DND-41 (cell line): ENCODE data around the gene AGPAT1.

ENCODE experiments used
- ATAC-seq: fragments of 200-7000 bp; cut with Tn5 transposase; 3 replicates; pipeline ENCODE4 v1.9.1; 2021; ENCODE audit warnings: low read depth; ENCODE audit not compliant: insufficient read depth
- DNase-seq: peaks from one replicate; pipeline ENCODE4 v3.0.0-alpha.2; 2020
- H2AFZ ChIP-seq: 2 replicates; pipeline ENCODE4 v1.6.0; 2012; ENCODE audit warnings: low read depth, low read length
- H3K27ac ChIP-seq: 2 replicates; pipeline ENCODE4 v1.5.1; 2012; ENCODE audit warnings: low read length, inconsistent platforms
- H3K27me3 ChIP-seq: fragments of 200-600 bp; sonication (generic); 2 replicates; pipeline ENCODE4 v1.6.0; 2012; ENCODE audit warnings: low read length, mild to moderate bottlenecking, inconsistent platforms; ENCODE audit not compliant: insufficient read depth, poor library complexity
- H3K36me3 ChIP-seq: 2 replicates; pipeline ENCODE4 v1.5.1; 2012; ENCODE audit warnings: low read length, inconsistent platforms; ENCODE audit not compliant: insufficient read depth
- H3K4me1 ChIP-seq: 2 replicates; pipeline ENCODE4 v1.5.1; 2012; ENCODE audit warnings: mild to moderate bottlenecking, low read length; ENCODE audit not compliant: insufficient read depth
- H3K4me2 ChIP-seq: 2 replicates; pipeline ENCODE4 v1.6.0; 2012; ENCODE audit warnings: mild to moderate bottlenecking, moderate library complexity, low read length, inconsistent platforms; ENCODE audit not compliant: insufficient read depth
- H3K4me3 ChIP-seq, 2 experiments: fragments of 200-600 bp in 1 of 2; shearing (Covaris generic) in 1 of 2; 2 replicates each; pipeline ENCODE4 v1.5.1; 2012 to 2016; ENCODE audit warnings: inconsistent platforms in 2 of 2, low read length in 2 of 2, mild to moderate bottlenecking in 2 of 2, low read depth in 1 of 2, moderate library complexity in 1 of 2
- H3K79me2 ChIP-seq: 2 replicates; pipeline ENCODE4 v1.6.0; 2012; ENCODE audit warnings: low read length, inconsistent platforms; ENCODE audit not compliant: insufficient read depth
- H3K9ac ChIP-seq: 2 replicates; pipeline ENCODE4 v1.6.0; 2012; ENCODE audit warnings: low read depth, mild to moderate bottlenecking, inconsistent platforms, low read length, moderate library complexity
- H3K9me3 ChIP-seq: 2 replicates; pipeline ENCODE4 v1.5.1; 2012; ENCODE audit warnings: low read length, moderate library complexity, mild to moderate bottlenecking, inconsistent platforms; ENCODE audit not compliant: insufficient read depth, severe bottlenecking
- H4K20me1 ChIP-seq: 2 replicates; pipeline ENCODE4 v1.6.0; 2012; ENCODE audit warnings: low read length; ENCODE audit not compliant: insufficient read depth
- CTCF ChIP-seq: IDR thresholded peaks from 2 replicates; pipeline ENCODE4 v1.5.1; 2012; ENCODE audit warnings: borderline replicate concordance, low read length, moderate library complexity, mild to moderate bottlenecking; ENCODE audit not compliant: poor library complexity, severe bottlenecking; ENCODE audit errors: extremely low read depth
- EZH2 ChIP-seq: IDR thresholded peaks from 3 replicates; pipeline ENCODE4 v1.6.1; 2012; ENCODE audit warnings: borderline replicate concordance, low read depth, mild to moderate bottlenecking, moderate library complexity, low read length, inconsistent platforms; ENCODE audit not compliant: severe bottlenecking

AGPAT1 gene

GRCh38 chr6:32190911-32191677, 15.2 kb upstream of the AGPAT1 start:
- Histone ChIP-seq H3K9ac (peak overlapping the region; percentile 78), H3K27ac (peak overlapping the region; percentile 96), H4K20me1 (no peaks in the 10 kb centered on the region), H3K9me3 (no peaks in the 10 kb centered on the region), H3K36me3 (peaks cover 35% of the 10 kb centered on the region), H3K27me3 (no peaks in the 10 kb centered on the region), H3K79me2 (peaks cover 74% of the 10 kb centered on the region), H3K4me1 (peaks cover 80% of the 10 kb centered on the region), H3K4me2 (peak overlapping the region; percentile 80), H2AFZ (no peak overlapping the region), H3K4me3 (peak overlapping the region in 1 of 2 experiments; percentile 70; a peak in 2 of 4 replicates)
- ATAC-seq (no peak), DNase-seq (no peak)
- TF ChIP-seq CTCF: no peak
- no peak for TF ChIP-seq EZH2

- Histone ChIP-seq H3K36me3 (peaks cover 40% of the 10 kb centered on the region), H3K4me2 (peak within 1 kb of the TSS; percentile 93), H3K4me3 (peak within 1 kb of the TSS; percentile 70 to 86; a peak in 3 of 4 replicates), H4K20me1 (no peaks in the 10 kb centered on the region), H3K27ac (peak within 1 kb of the TSS; percentile 96), H3K27me3 (no peaks in the 10 kb centered on the region), H3K79me2 (peaks cover 76% of the 10 kb centered on the region), H2AFZ (peak within 1 kb of the TSS; percentile 40; the same call in 1 of the 2 replicates), H3K9me3 (no peaks in the 10 kb centered on the region), H3K9ac (peak within 1 kb of the TSS; percentile 78), H3K4me1 (peaks cover 78% of the 10 kb centered on the region)
- no peak for TF ChIP-seq EZH2
- no peak for TF ChIP-seq CTCF
- DNase-seq (peak; percentile 95), ATAC-seq (peak; percentile 75)
Observed at GRCh38 chr6:32190054-32190851, 14.4 kb upstream of the AGPAT1 start, which contains the start of gene PBX2. TSS of gene PBX2 (minus strand) at chr6:32190202. CDS start at chr6:32189915, 287 bp downstream.

GRCh38 chr6:32189742-32190053, 13.8 kb upstream of the AGPAT1 start:
- H3K4me3 ChIP-seq: peak overlapping the region; percentile 70 to 86; a peak in 3 of 4 replicates
- H3K9me3 ChIP-seq: no peaks in the 10 kb centered on the region
- peaks cover 73% of the 10 kb centered on the region for H3K4me1 ChIP-seq
- no peaks in the 10 kb centered on the region for H3K27me3 ChIP-seq
- H3K27ac ChIP-seq: peak overlapping the region; percentile 79
- no peak for TF ChIP-seq EZH2
- TF ChIP-seq CTCF: no peak
- ATAC-seq (no peak), DNase-seq (no peak)
- H3K9ac ChIP-seq: peak overlapping the region; percentile 78
- peak overlapping the region; percentile 6; the same call in 1 of the 2 replicates for H2AFZ ChIP-seq
- H4K20me1 ChIP-seq: no peaks in the 10 kb centered on the region
- H3K4me2 ChIP-seq: peak overlapping the region; percentile 93
- H3K79me2 ChIP-seq: peaks cover 71% of the 10 kb centered on the region
- peaks cover 40% of the 10 kb centered on the region for H3K36me3 ChIP-seq
